ENCODE results near the gene CD3D.
A peak's percentile ranks its signal among the peaks of the same experiment; 100 is the strongest.

Gene CD3D

GRCh38 chr11:118342503-118343161 is at the start of gene CD3D:
CD3D (minus strand) TSS chr11:118342705; CDS start chr11:118342607, 98 bp downstream.
- no peak for DNase-seq

- no peak for DNase-seq
These were observed 41.2 kb upstream of the CD3D start for GRCh38 chr11:118383657-118384056.

- no peak for DNase-seq
These were observed 40.4 kb upstream of the CD3D start for GRCh38 chr11:118382954-118383353.

- DNase-seq, result no peak
These were observed 38.1 kb upstream of the CD3D start for GRCh38 chr11:118380571-118380970.

- no peak for DNase-seq
These were observed 37.0 kb upstream of the CD3D start for GRCh38 chr11:118379497-118379896.

- no peak for DNase-seq
These were observed 33.5 kb upstream of the CD3D start for GRCh38 chr11:118375978-118376377.

GRCh38 chr11:118374729-118375128 is 32.2 kb upstream of the CD3D start:
- DNase-seq, result no peak

GRCh38 chr11:118373871-118374270 is 31.4 kb upstream of the CD3D start:
- no peak for DNase-seq

- no peak for DNase-seq
These were observed 30.8 kb upstream of the CD3D start for GRCh38 chr11:118373263-118373662.

GRCh38 chr11:118370774-118371173 is 28.3 kb upstream of the CD3D start:
- DNase-seq, result no peak

- no peak for DNase-seq
These were observed 23.8 kb upstream of the CD3D start for GRCh38 chr11:118366287-118366686.

GRCh38 chr11:118364956-118365615 is 22.6 kb upstream of the CD3D start:
- DNase-seq, result no peak

GRCh38 chr11:118359295-118359958 is 16.9 kb upstream of the CD3D start, which contains the start of gene UBE4A:
UBE4A (plus strand) TSS chr11:118359600; CDS start chr11:118365081, 5,481 bp downstream.
- peak; percentile 83 to 92 for DNase-seq

GRCh38 chr11:118358071-118358470 is 15.6 kb upstream of the CD3D start:
- DNase-seq, result no peak

GRCh38 chr11:118353084-118353710 is 10.7 kb upstream of the CD3D start:
- peak in 1 of 2 donors; percentile 20 for DNase-seq

- DNase-seq, result no peak
These were observed 7.0 kb upstream of the CD3D start for GRCh38 chr11:118349475-118349874.

- DNase-seq, result no peak
These were observed 1.5 kb upstream of the CD3D start, which contains the start of gene CD3G for GRCh38 chr11:118343981-118344515. CD3G (plus strand) TSS chr11:118344344; CDS start chr11:118344424, 80 bp downstream.

GRCh38 chr11:118343248-118343647 is 743 bp upstream of the CD3D start:
- DNase-seq, result no peak

GRCh38 chr11:118341815-118342489 is 553 bp downstream of the CD3D start:
- no peak for DNase-seq

- DNase-seq, result no peak
These were observed 1.2 kb downstream of the CD3D start for GRCh38 chr11:118341261-118341660.

GRCh38 chr11:118340449-118340848 is 2.1 kb downstream of the CD3D start:
- DNase-seq, result no peak

- no peak for DNase-seq
These were observed 3.1 kb downstream of the CD3D start for GRCh38 chr11:118339281-118339961.

Data from hippocampal formation (tissue), 2 donors.